HepG2 (cell line): Measurements from ENCODE around the gene NRN1L. TPM values are rescaled to one million over a fixed set of nuclear protein-coding genes. Genes with fewer than 3 reads are reported as not detected.

Source experiments
- DNMT1 ChIP-seq: sonication (generic); formaldehyde crosslinking; IDR thresholded peaks from 2 replicates; pipeline ENCODE4 v1.5.1; 2020; ENCODE audit warnings: mild to moderate bottlenecking, missing genetic modification reagents
- SAFB2 ChIP-seq: sonication (generic); formaldehyde crosslinking; IDR thresholded peaks from 2 replicates; pipeline ENCODE4 v1.5.1; 2020; ENCODE audit warnings: missing genetic modification reagents, low read depth, mild to moderate bottlenecking, borderline replicate concordance
- ZNF598 ChIP-seq: sonication (generic); formaldehyde crosslinking; IDR thresholded peaks from 2 replicates; pipeline ENCODE4 v1.5.1; 2020; ENCODE audit warnings: mild to moderate bottlenecking, missing genetic modification reagents, borderline replicate concordance
- ZNF614 ChIP-seq: IDR thresholded peaks from 2 replicates; pipeline ENCODE4 v1.6.1; 2018; ENCODE audit warnings: missing biosample characterization, missing genetic modification reagents, inconsistent platforms, borderline replicate concordance
- ZNF761 ChIP-seq: sonication (generic); formaldehyde crosslinking; conservative IDR thresholded peaks from 2 replicates; pipeline ENCODE4 v1.4.0; 2020; ENCODE audit warnings: mild to moderate bottlenecking, missing genetic modification reagents
- ZSCAN12 ChIP-seq: sonication (generic); formaldehyde crosslinking; IDR thresholded peaks from 2 replicates; pipeline ENCODE4 v1.9.0; 2021; ENCODE audit warnings: mild to moderate bottlenecking, missing genetic modification reagents
- polyA plus RNA-seq, 8 experiments: library from polyadenylated mRNA; depleted of rRNA in 3 of 8; stranded (reverse) in 7 of 8; unstranded in 1 of 8; fragments of >200 nt; fragmentation: Illumina TruSeq in 4 of 8; extraction: Trizol in 4 of 8; gene quantifications; 2 replicates each; pipeline versions ENCODE4 v1.2.1 to v1.2.3, GENCODE V29; 2011 to 2016; ENCODE audit warnings: low read depth in 4 of 8, missing spikeins in 1 of 8, mixed read lengths in 1 of 8; ENCODE audit not compliant: insufficient read depth in 1 of 8
- total RNA-seq, 5 experiments: library from RNA; depleted of rRNA; stranded (reverse); fragments of >200 nt; fragmentation: Illumina TruSeq; extraction: Trizol; gene quantifications; 2 replicates each; pipeline ENCODE4 v1.2.3, GENCODE V29; 2016; ENCODE audit warnings: low read depth in 1 of 5
- TF ChIP-seq, protein P1 (sequence below): sonication (generic); formaldehyde crosslinking; IDR thresholded peaks from 2 replicates; pipeline ENCODE4 v1.4.0; 2020; ENCODE audit warnings: missing genetic modification reagents, borderline replicate concordance
- TF ChIP-seq, protein P2 (sequence below): IDR thresholded peaks from 2 replicates; pipeline ENCODE4 v1.6.1; 2016; ENCODE audit warnings: low read depth, missing genetic modification reagents, missing compliant biosample characterization
- TF ChIP-seq, protein P3 (sequence below): sonication (generic); formaldehyde crosslinking; IDR thresholded peaks from 2 replicates; pipeline ENCODE4 v1.9.0; 2022; ENCODE audit warnings: low read depth, missing genetic modification reagents
- TF ChIP-seq, protein P4 (sequence below): sonication (generic); formaldehyde crosslinking; conservative IDR thresholded peaks from 2 replicates; pipeline ENCODE4 v1.4.0; 2020; ENCODE audit warnings: missing genetic modification reagents
- TF ChIP-seq, protein P5 (sequence below): sonication (generic); formaldehyde crosslinking; IDR thresholded peaks from 2 replicates; pipeline ENCODE4 v1.4.0; 2020; ENCODE audit warnings: mild to moderate bottlenecking, missing genetic modification reagents

Gene NRN1L
- total and polyA plus RNA-seq, 2 of the 13 experiments (the other 11 are each of a cell fraction or from before 2014, with no cell fraction given), result 0.53 to 1.2 TPM

DNA sequence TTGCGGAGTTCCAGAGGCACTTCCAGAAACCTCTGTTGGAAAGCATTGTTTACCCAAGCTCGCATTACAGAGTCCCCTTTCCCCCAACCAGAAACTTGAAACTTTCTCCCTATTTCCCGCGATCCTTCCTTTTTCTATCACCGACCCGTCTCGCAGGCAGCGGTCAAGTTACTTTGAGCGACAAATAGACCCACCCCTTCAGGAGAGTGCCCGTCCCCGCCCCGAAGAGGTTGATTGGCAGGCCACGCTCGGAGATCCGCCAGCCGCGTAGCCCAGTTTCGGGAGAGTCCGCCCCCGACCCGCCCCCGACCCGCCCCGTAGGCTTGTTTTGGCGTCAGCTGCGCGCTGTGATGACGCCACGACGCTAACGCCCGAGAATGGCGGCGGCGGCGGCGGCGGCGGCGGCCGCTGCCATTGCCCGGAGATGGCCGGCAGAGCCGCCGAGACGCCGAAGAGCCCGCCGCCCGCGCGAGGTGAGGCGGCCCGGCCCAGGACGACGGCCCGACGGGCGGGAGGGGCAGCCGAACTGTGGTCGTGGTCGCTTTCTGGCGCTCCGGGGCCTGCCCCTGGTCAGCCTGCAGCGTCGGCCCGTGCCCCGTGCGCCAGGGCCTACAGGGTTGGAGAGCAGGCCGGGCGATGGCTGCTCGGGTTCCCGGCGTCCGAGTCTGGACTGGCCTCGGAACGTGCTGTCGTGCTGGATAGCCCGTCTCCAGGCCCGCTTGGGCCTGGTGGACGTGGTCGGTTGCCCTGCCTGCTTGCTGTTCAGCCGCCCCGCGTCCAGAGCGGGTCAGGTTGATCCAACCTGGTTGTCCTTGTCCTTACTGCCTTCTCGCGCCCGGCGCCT lies 8.4 kb downstream of the NRN1L start, which contains the start of gene PSKH1 (continued):
- TF ChIP-seq, protein P1, sequence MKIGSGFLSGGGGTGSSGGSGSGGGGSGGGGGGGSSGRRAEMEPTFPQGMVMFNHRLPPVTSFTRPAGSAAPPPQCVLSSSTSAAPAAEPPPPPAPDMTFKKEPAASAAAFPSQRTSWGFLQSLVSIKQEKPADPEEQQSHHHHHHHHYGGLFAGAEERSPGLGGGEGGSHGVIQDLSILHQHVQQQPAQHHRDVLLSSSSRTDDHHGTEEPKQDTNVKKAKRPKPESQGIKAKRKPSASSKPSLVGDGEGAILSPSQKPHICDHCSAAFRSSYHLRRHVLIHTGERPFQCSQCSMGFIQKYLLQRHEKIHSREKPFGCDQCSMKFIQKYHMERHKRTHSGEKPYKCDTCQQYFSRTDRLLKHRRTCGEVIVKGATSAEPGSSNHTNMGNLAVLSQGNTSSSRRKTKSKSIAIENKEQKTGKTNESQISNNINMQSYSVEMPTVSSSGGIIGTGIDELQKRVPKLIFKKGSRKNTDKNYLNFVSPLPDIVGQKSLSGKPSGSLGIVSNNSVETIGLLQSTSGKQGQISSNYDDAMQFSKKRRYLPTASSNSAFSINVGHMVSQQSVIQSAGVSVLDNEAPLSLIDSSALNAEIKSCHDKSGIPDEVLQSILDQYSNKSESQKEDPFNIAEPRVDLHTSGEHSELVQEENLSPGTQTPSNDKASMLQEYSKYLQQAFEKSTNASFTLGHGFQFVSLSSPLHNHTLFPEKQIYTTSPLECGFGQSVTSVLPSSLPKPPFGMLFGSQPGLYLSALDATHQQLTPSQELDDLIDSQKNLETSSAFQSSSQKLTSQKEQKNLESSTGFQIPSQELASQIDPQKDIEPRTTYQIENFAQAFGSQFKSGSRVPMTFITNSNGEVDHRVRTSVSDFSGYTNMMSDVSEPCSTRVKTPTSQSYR, result no peak
- TF ChIP-seq, protein P2, sequence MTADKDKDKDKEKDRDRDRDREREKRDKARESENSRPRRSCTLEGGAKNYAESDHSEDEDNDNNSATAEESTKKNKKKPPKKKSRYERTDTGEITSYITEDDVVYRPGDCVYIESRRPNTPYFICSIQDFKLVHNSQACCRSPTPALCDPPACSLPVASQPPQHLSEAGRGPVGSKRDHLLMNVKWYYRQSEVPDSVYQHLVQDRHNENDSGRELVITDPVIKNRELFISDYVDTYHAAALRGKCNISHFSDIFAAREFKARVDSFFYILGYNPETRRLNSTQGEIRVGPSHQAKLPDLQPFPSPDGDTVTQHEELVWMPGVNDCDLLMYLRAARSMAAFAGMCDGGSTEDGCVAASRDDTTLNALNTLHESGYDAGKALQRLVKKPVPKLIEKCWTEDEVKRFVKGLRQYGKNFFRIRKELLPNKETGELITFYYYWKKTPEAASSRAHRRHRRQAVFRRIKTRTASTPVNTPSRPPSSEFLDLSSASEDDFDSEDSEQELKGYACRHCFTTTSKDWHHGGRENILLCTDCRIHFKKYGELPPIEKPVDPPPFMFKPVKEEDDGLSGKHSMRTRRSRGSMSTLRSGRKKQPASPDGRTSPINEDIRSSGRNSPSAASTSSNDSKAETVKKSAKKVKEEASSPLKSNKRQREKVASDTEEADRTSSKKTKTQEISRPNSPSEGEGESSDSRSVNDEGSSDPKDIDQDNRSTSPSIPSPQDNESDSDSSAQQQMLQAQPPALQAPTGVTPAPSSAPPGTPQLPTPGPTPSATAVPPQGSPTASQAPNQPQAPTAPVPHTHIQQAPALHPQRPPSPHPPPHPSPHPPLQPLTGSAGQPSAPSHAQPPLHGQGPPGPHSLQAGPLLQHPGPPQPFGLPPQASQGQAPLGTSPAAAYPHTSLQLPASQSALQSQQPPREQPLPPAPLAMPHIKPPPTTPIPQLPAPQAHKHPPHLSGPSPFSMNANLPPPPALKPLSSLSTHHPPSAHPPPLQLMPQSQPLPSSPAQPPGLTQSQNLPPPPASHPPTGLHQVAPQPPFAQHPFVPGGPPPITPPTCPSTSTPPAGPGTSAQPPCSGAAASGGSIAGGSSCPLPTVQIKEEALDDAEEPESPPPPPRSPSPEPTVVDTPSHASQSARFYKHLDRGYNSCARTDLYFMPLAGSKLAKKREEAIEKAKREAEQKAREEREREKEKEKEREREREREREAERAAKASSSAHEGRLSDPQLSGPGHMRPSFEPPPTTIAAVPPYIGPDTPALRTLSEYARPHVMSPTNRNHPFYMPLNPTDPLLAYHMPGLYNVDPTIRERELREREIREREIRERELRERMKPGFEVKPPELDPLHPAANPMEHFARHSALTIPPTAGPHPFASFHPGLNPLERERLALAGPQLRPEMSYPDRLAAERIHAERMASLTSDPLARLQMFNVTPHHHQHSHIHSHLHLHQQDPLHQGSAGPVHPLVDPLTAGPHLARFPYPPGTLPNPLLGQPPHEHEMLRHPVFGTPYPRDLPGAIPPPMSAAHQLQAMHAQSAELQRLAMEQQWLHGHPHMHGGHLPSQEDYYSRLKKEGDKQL (CRISPR knock-in tag), result no peak
- TF ChIP-seq, protein P3, sequence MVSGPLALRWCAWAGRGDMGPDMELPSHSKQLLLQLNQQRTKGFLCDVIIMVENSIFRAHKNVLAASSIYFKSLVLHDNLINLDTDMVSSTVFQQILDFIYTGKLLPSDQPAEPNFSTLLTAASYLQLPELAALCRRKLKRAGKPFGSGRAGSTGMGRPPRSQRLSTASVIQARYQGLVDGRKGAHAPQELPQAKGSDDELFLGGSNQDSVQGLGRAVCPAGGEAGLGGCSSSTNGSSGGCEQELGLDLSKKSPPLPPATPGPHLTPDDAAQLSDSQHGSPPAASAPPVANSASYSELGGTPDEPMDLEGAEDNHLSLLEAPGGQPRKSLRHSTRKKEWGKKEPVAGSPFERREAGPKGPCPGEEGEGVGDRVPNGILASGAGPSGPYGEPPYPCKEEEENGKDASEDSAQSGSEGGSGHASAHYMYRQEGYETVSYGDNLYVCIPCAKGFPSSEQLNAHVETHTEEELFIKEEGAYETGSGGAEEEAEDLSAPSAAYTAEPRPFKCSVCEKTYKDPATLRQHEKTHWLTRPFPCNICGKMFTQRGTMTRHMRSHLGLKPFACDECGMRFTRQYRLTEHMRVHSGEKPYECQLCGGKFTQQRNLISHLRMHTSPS, result peak; percentile 37; the same call in 1 of the 2 replicates
- TF ChIP-seq, protein P4, sequence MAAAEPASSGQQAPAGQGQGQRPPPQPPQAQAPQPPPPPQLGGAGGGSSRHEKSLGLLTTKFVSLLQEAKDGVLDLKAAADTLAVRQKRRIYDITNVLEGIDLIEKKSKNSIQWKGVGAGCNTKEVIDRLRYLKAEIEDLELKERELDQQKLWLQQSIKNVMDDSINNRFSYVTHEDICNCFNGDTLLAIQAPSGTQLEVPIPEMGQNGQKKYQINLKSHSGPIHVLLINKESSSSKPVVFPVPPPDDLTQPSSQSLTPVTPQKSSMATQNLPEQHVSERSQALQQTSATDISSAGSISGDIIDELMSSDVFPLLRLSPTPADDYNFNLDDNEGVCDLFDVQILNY (CRISPR knock-in tag), result no peak; the same call in 1 of the 2 replicates
- TF ChIP-seq ZSCAN12 (CRISPR knock-in tag), result 0 out of 2 replicates have a peak, but pooled peaks have one; percentile 10
- TF ChIP-seq ZNF614 (CRISPR knock-in tag), result no peak; the same call in 1 of the 2 replicates
- TF ChIP-seq DNMT1 (CRISPR knock-in tag), result 0 out of 2 replicates have a peak, but pooled peaks have one; percentile 52
- TF ChIP-seq ZNF598 (CRISPR knock-in tag), result 0 out of 2 replicates have a peak, but pooled peaks have one; percentile 58
- TF ChIP-seq ZNF761 (CRISPR knock-in tag), result 0 out of 2 replicates have a peak, but pooled peaks have one; percentile 79
- peak; percentile 67; the same call in 1 of the 2 replicates for TF ChIP-seq SAFB2
- TF ChIP-seq, protein P5, sequence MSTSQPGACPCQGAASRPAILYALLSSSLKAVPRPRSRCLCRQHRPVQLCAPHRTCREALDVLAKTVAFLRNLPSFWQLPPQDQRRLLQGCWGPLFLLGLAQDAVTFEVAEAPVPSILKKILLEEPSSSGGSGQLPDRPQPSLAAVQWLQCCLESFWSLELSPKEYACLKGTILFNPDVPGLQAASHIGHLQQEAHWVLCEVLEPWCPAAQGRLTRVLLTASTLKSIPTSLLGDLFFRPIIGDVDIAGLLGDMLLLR (CRISPR knock-in tag), result peak; percentile 90; the same call in 1 of the 2 replicates
